Smooth muscle cell (in vitro differentiated cells): ENCODE measurements around the gene CELF2. TPM values are rescaled to one million over a fixed set of nuclear protein-coding genes. Genes with fewer than 3 reads are reported as not detected.

Experiments
- DNase-seq: peaks from one replicate; lab custom pipeline; 2025; ENCODE audit not compliant: unreplicated experiment; lab: John Stamatoyannopoulos, UW
- H2AFZ ChIP-seq: fragments of 200-600 bp; sonication (generic); 2 replicates; pipeline ENCODE4 v1.6.0; 2016; ENCODE audit warnings: antibody characterized with exemption, low read depth, mild to moderate bottlenecking
- H3F3A ChIP-seq: fragments of 200-600 bp; sonication (generic); 2 replicates; pipeline ENCODE4 v1.6.0; 2017; ENCODE audit warnings: antibody characterized with exemption, low read depth
- H3K27ac ChIP-seq: fragments of 200-600 bp; sonication (generic); 2 replicates; pipeline ENCODE4 v1.5.1; 2016; ENCODE audit warnings: low read depth, mild to moderate bottlenecking
- H3K27me3 ChIP-seq: fragments of 200-600 bp; sonication (generic); 2 replicates; pipeline ENCODE4 v1.6.1; 2016; ENCODE audit warnings: low read depth, mild to moderate bottlenecking
- H3K36me3 ChIP-seq: fragments of 200-600 bp; sonication (generic); 2 replicates; pipeline ENCODE4 v1.5.1; 2016; ENCODE audit warnings: low read depth
- H3K4me1 ChIP-seq: fragments of 200-600 bp; sonication (generic); 2 replicates; pipeline ENCODE4 v1.5.1; 2016; ENCODE audit warnings: low read depth
- H3K4me2 ChIP-seq: fragments of 200-600 bp; sonication (generic); 2 replicates; pipeline ENCODE4 v1.6.0; 2016; ENCODE audit warnings: mild to moderate bottlenecking
- H3K4me3 ChIP-seq: fragments of 200-600 bp; sonication (generic); 2 replicates; pipeline ENCODE4 v1.5.1; 2016; ENCODE audit warnings: mild to moderate bottlenecking
- H3K79me2 ChIP-seq: fragments of 200-600 bp; sonication (generic); 2 replicates; pipeline ENCODE4 v1.6.0; 2016; ENCODE audit warnings: low read depth, mild to moderate bottlenecking
- H3K9ac ChIP-seq: fragments of 200-600 bp; sonication (generic); 2 replicates; pipeline ENCODE4 v1.6.0; 2016; ENCODE audit warnings: low read depth
- H3K9me3 ChIP-seq: fragments of 200-600 bp; sonication (generic); replicated peaks from 2 replicates; pipeline ENCODE4 v1.5.1; 2016; ENCODE audit warnings: low read depth
- H4K20me1 ChIP-seq: fragments of 200-600 bp; sonication (generic); 2 replicates; pipeline ENCODE4 v1.6.0; 2016; ENCODE audit warnings: low read depth
- CTCF ChIP-seq: fragments of 200-600 bp; sonication (generic); IDR thresholded peaks from 2 replicates; pipeline ENCODE4 v1.5.1; 2017; ENCODE audit warnings: borderline replicate concordance, mild to moderate bottlenecking, antibody characterized with exemption; ENCODE audit not compliant: insufficient read depth, poor library complexity, severe bottlenecking
- WGBS: methylation state at CpG from one replicate; pipeline ENCODE4 v1.1.7; 2016; ENCODE audit warnings: low lambda C conversion rate; 5-methylcytosine and 5-hydroxymethylcytosine counted together
- polyA plus RNA-seq: library from polyadenylated mRNA; unstranded; fragments of >200 nt; fragmentation: Nextera tagmentation; extraction: Ambion mirVana; gene quantifications from 2 replicates; pipeline ENCODE4 v1.2.1, GENCODE V29; 2016
- total RNA-seq: library from RNA; depleted of rRNA; stranded (reverse); fragments of >200 nt; gene quantifications from 2 replicates; pipeline ENCODE4 v1.2.3, GENCODE V29; 2014

Gene CELF2
- total and polyA plus RNA-seq, 2 experiments from 2014 or later: 3.0 to 4.7 TPM

- H3K9me3 ChIP-seq: no peaks in the 10 kb centered on the region
- H3K4me2 ChIP-seq: no peak overlapping the region
- no peaks in the 10 kb centered on the region for H3K79me2 ChIP-seq
- H4K20me1 ChIP-seq: no peaks in the 10 kb centered on the region
- no peak overlapping the region for H3K4me3 ChIP-seq
- no peaks in the 10 kb centered on the region for H3K36me3 ChIP-seq
- H3F3A ChIP-seq: no peaks in the 10 kb centered on the region
- no peak overlapping the region for H3K27ac ChIP-seq
- H3K9ac ChIP-seq: no peak overlapping the region
- H3K27me3 ChIP-seq: no peaks in the 10 kb centered on the region
- H2AFZ ChIP-seq: no peak overlapping the region
- no peak for TF ChIP-seq CTCF
- WGBS: 93% methylated on average over 7 of the region's 7 CpGs
- DNase-seq: no peak
- H3K4me1 ChIP-seq: no peaks in the 10 kb centered on the region
These were observed 89.1 kb downstream of the CELF2 start for GRCh38 chr10:11106621-11107374.

DNA sequence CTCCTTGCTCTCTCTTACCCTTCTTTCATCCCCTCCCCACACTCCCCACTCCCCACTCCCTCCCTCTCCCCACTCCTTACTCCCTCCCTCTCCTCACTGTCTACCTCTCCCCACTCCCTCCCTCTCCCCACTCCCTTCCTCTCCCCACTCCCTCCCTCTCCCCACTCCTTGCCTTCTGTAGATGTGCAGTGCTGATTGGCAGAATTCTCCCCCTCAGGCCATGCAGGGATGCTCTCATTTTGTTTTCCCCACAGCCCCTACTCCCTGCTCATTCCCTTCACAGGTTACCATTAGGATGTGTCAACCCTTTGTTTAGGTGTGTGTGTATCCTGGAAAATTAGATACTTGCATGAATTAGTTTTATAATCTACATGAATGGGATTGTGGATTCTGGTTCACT lies 90.3 kb downstream of the CELF2 start:
- H2AFZ ChIP-seq: no peak overlapping the region
- no peak overlapping the region for H3K9ac ChIP-seq
- no peak for TF ChIP-seq CTCF
- H3K36me3 ChIP-seq: no peaks in the 10 kb centered on the region
- no peaks in the 10 kb centered on the region for H3K9me3 ChIP-seq
- no peak for DNase-seq
- no peak overlapping the region for H3K4me2 ChIP-seq
- H3F3A ChIP-seq: no peaks in the 10 kb centered on the region
- no peaks in the 10 kb centered on the region for H3K27me3 ChIP-seq
- no peaks in the 10 kb centered on the region for H4K20me1 ChIP-seq
- no peaks in the 10 kb centered on the region for H3K4me1 ChIP-seq
- H3K79me2 ChIP-seq: no peaks in the 10 kb centered on the region
- no peak overlapping the region for H3K27ac ChIP-seq
- no peak overlapping the region for H3K4me3 ChIP-seq

DNA sequence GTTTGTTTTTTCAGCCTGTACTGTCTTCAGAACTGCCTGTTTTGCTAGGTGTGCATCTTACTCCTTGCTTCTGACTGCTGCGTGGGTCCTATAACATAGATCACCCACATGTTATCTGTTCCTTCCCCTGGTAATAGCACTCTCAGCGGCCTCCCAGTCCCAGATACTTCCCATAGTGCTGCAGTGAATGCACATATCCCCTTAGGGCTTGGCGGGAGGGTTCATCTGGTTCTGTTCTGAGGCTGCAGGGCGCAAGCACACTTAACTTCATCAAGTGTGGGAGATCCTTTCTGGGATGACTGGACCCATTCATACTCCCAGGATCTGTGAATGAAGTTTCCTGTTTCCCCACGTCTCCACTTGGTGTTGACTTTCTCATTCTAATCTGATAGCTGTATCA lies 90.7 kb downstream of the CELF2 start:
- Histone ChIP-seq H3K27ac (no peak overlapping the region), H3K9me3 (no peaks in the 10 kb centered on the region), H3K9ac (no peak overlapping the region), H4K20me1 (no peaks in the 10 kb centered on the region), H3K79me2 (no peaks in the 10 kb centered on the region), H3K36me3 (no peaks in the 10 kb centered on the region), H3K4me2 (no peak overlapping the region), H3K27me3 (no peaks in the 10 kb centered on the region), H3K4me1 (no peaks in the 10 kb centered on the region), H2AFZ (no peak overlapping the region), H3F3A (no peaks in the 10 kb centered on the region), H3K4me3 (no peak overlapping the region)
- 77% methylated on average over 5 of the region's 5 CpGs for WGBS
- no peak for DNase-seq
- TF ChIP-seq CTCF: no peak

DNA sequence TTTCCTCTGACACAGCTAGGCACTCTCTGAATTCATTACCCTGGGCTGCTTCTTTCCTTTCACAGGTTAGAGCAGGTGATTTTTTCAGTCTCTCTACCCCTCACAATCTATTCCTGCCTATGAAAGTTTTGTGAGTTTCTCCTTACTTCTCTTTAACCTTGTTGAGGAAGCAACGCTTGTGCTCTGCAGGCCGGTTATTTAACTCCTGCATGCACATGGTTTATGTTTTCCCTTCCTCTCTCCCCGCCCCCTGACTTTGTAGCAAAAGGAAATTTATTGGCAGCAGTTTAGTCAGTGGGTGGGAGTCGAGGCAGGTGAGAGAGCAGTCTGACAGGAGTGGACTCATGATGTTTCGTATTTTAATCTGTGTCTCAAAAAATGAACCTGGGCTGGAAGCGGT lies 91.9 kb downstream of the CELF2 start:
- no peaks in the 10 kb centered on the region for H3K79me2 ChIP-seq
- no peak for TF ChIP-seq CTCF
- H4K20me1 ChIP-seq: no peaks in the 10 kb centered on the region
- H3K36me3 ChIP-seq: no peaks in the 10 kb centered on the region
- 95% methylated on average over 6 of the region's 6 CpGs for WGBS
- no peaks in the 10 kb centered on the region for H3F3A ChIP-seq
- H3K4me1 ChIP-seq: no peaks in the 10 kb centered on the region
- no peak overlapping the region for H3K9ac ChIP-seq
- H2AFZ ChIP-seq: no peak overlapping the region
- no peak overlapping the region for H3K4me2 ChIP-seq
- no peak overlapping the region for H3K4me3 ChIP-seq
- no peak overlapping the region for H3K27ac ChIP-seq
- no peaks in the 10 kb centered on the region for H3K9me3 ChIP-seq
- H3K27me3 ChIP-seq: no peaks in the 10 kb centered on the region
- no peak for DNase-seq
